Fibroblast of skin of back (primary cell): ENCODE results near the gene DSCAML1.

Experiments used
- DNase-seq: peaks from one replicate; pipeline ENCODE4 v3.0.0-alpha.2; 2013

The DSCAML1 gene

DNA sequence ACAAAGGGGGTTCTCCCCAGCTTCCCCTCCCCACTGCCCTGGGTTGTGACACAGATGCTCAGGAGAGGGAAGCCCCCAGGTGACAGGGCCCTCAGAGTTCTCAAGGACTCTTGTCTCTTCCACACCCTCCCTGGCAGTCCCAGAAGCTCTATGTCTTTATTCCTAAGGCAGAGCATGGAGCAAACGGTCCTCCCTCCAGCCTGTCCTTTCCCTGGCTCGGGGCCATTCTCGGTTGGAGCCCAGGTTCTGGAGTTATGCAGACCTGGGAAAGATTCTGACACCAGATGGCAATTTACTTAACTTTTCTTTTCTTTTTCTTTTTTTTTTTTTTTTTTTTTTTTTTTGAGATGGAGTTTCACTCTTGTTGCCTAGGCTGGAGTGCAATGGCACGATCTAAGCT lies 282.8 kb downstream of the DSCAML1 start:
- DNase-seq: no peak

GRCh38 chr11:117513666-117514065 lies 283.4 kb downstream of the DSCAML1 start:
- no peak for DNase-seq

GRCh38 chr11:117511931-117512539 lies 285.0 kb downstream of the DSCAML1 start:
- DNase-seq: no peak

DNA sequence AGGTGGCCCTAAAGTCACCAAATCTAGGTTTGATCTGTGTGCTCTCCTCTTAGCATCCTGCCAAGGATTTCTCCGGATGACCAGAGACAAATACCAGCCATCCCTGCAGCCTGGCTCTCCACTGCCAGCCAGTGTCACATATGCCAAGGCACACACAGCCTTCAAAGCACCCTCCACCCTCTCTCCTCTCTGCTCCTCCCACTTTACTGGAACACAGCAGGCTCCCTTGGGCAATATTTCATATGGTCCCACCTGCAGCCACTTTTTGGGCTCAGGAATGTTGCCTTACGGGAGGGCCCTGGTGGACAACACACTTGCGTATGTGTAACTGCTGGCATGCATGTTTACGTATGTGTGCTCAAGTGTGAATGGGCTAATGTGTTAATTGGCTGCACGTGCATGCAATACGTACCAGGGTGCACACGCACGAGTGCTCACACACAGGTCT lies 285.5 kb downstream of the DSCAML1 start:
- no peak for DNase-seq

GRCh38 chr11:117510646-117511045 lies 286.4 kb downstream of the DSCAML1 start:
- DNase-seq: no peak

- DNase-seq: no peak
Measured at GRCh38 chr11:117509543-117509942, 287.5 kb downstream of the DSCAML1 start.

- DNase-seq: no peak
Measured at GRCh38 chr11:117506971-117507370, 290.0 kb downstream of the DSCAML1 start.

- no peak for DNase-seq
Measured at GRCh38 chr11:117505285-117505970, 291.6 kb downstream of the DSCAML1 start.

- DNase-seq: no peak
Measured at GRCh38 chr11:117502779-117503100, 294.3 kb downstream of the DSCAML1 start.

- no peak for DNase-seq
Measured at GRCh38 chr11:117502015-117502778, 294.8 kb downstream of the DSCAML1 start.

DNA sequence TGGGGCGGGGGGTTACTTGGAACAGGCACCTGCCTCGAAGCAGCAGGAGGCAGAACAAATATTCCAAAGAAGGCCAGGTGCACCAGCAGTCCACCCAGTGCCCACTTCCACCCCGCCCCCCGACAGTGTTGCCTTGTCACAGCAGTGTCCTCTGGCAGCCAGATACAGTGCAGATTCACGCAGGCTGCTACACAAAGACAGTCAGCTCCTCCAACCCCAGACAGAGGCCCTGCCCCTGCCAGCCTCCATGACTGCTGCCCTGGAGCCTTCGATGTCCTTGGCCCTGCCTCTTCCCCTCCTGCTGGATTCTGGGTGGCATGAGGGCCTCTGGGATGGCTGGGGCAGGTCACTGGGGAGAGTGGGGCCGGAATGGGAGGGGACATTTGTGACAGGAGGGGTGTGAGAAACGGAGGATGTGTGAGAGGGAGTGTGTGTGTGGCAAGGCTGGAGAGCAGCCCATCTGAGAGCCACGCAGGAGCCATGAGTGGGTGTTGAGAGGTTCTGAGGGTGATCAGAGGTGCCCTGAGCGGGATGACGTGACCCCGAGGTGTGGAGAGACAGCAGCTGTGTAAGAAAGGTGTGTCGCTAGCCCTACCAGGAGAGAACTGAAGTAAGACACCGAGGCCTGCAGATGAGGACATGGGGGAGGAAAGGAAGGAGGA lies 295.6 kb downstream of the DSCAML1 start:
- no peak for DNase-seq

- no peak for DNase-seq
Measured at GRCh38 chr11:117498791-117499190, 298.2 kb downstream of the DSCAML1 start.

- DNase-seq: no peak
Measured at GRCh38 chr11:117497206-117497951, 299.6 kb downstream of the DSCAML1 start.

GRCh38 chr11:117495357-117495756 lies 301.7 kb downstream of the DSCAML1 start:
- DNase-seq: no peak

DNA sequence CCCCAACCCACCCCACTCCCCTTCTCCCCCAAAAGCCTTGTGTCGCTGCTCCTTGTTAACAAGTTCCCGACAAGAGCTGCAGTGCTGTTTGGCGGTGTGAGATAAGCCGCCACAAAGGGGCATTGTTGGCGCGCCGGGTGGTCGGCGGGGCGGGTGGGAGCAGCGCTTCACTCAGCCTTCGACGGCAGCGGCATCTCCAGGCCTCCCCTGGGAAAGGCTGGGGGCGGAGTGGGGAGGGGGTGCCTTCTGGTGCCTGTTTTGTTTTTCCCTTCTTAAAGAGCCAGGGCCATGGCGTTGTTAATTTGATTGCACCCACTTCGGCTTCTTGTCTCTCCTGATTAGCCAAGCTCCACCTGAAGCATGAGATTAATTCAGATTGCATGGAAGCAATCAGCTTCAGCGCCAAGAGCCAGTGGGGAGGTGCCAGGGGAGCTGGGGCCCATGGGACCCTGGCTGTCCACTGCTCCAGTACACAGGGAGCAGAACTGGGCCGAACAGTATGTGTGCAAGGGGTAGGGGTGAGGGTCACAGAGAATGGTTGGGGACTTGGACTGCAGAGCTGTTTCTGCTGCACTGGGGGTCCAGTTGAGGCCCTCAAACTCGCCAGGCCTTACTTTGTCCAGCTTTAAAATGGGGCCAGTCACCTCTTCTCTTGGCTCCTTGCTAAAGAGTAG lies 304.3 kb downstream of the DSCAML1 start:
- no peak for DNase-seq

- DNase-seq: no peak
Measured at GRCh38 chr11:117490911-117491310, 306.1 kb downstream of the DSCAML1 start.

DNA sequence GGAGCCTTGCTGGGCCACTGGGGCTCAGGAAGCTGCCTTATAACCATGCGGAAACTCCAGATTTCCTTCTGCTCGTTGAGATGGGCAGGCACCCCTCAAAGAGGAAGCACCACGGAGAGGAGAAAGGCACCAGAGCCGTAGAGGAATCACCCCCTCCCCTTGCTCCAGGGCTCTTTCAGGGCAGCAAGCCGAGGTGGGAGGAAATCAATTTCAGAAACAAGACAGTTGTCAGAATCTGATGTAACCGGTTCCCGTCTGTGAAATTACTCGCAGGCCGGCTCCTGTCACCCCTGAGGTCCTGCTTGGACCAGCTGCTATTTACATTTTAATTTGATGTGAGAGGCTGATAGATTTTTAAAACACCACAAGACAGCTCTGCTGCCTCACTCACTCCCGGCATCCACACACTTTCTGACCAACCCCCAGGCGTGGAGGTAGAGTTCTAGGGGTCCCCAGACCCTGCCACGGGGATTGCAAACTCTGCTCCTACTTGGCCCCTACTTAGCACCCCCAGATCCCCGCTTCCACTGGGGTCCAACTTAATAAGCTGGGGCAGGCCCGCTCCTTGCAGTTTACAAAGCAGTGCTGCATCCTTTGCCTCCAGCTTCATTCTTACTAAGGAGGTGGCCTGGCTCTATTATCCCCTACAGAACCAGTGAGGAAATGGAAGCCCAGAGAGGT lies 306.9 kb downstream of the DSCAML1 start:
- no peak for DNase-seq

- no peak for DNase-seq
Measured at GRCh38 chr11:117488996-117489952, 307.7 kb downstream of the DSCAML1 start.

- no peak for DNase-seq
Measured at GRCh38 chr11:117486059-117486458, 311.0 kb downstream of the DSCAML1 start.

- no peak for DNase-seq
Measured at GRCh38 chr11:117484156-117484555, 312.9 kb downstream of the DSCAML1 start.
